ENCODE results near the gene AADAT.

DNA sequence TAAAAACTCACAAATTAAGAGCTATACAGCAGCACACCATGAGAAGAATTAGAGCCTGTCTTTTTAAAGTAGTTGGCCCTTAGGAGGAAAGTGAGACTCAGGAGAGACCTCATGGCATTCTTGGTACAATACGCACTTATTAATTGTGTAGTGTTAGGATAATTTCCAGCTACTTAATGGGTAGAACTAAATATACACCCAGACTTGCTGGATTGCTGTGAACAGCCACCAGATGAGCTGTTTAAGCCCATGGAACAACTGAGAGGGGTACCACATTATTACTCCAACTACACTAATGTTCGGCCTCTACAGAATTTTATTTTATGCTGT lies 77.2 kb downstream of the AADAT start:
- TF ChIP-seq, protein P1, sequence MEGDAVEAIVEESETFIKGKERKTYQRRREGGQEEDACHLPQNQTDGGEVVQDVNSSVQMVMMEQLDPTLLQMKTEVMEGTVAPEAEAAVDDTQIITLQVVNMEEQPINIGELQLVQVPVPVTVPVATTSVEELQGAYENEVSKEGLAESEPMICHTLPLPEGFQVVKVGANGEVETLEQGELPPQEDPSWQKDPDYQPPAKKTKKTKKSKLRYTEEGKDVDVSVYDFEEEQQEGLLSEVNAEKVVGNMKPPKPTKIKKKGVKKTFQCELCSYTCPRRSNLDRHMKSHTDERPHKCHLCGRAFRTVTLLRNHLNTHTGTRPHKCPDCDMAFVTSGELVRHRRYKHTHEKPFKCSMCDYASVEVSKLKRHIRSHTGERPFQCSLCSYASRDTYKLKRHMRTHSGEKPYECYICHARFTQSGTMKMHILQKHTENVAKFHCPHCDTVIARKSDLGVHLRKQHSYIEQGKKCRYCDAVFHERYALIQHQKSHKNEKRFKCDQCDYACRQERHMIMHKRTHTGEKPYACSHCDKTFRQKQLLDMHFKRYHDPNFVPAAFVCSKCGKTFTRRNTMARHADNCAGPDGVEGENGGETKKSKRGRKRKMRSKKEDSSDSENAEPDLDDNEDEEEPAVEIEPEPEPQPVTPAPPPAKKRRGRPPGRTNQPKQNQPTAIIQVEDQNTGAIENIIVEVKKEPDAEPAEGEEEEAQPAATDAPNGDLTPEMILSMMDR (conservative IDR thresholded peaks at IDR 0.05; ENCODE audit: low read depth, low read length) = no peak
- TF ChIP-seq EZH2 (IDR thresholded peaks at IDR 0.05; ENCODE audit: borderline replicate concordance, low read depth, low read length, poor library complexity, severe bottlenecking) = no peak

All from A673 (cell line).